K562 (cell line): ENCODE results near the gene PIGT. TPM values are rescaled to one million over a fixed set of nuclear protein-coding genes. Genes with fewer than 3 reads are reported as not detected.
A peak's percentile ranks its signal among the peaks of the same experiment; 100 is the strongest.

ENCODE experiments used
- ARID4B ChIP-seq: sonication (generic); formaldehyde crosslinking; IDR thresholded peaks from 2 replicates; pipeline ENCODE4 v1.8.0; 2022; ENCODE audit warnings: mild to moderate bottlenecking, missing genetic modification reagents
- CTBP1 ChIP-seq: fragments of 450-650 bp; IDR thresholded peaks from 2 replicates; pipeline ENCODE4 v1.6.1; 2016; ENCODE audit warnings: borderline replicate concordance
- ELF1 ChIP-seq: fragments of 200-800 bp; sonication (Bioruptor generic); IDR thresholded peaks from 2 replicates; pipeline ENCODE4 v1.6.1; 2016; ENCODE audit warnings: missing genetic modification characterization, missing compliant biosample characterization
- ETV5 ChIP-seq: sonication (generic); formaldehyde crosslinking; IDR thresholded peaks from 2 replicates; pipeline ENCODE4 v1.4.0; 2020; ENCODE audit warnings: low read depth, mild to moderate bottlenecking, missing genetic modification reagents
- GABPA ChIP-seq: fragments of 200-800 bp; sonication (Bioruptor generic); conservative IDR thresholded peaks from 2 replicates; pipeline ENCODE4 v1.6.1; 2016; ENCODE audit warnings: low read depth, missing genetic modification characterization, missing compliant biosample characterization
- GABPB1 ChIP-seq: sonication (generic); formaldehyde crosslinking; IDR thresholded peaks from 2 replicates; pipeline ENCODE4 v1.8.0; 2022; ENCODE audit warnings: mild to moderate bottlenecking, missing genetic modification reagents
- HINFP ChIP-seq: fragments of 450-650 bp; conservative IDR thresholded peaks from 2 replicates; pipeline ENCODE4 v1.6.1; 2016; ENCODE audit warnings: missing genetic modification characterization, low read depth, mild to moderate bottlenecking, control low read depth, missing compliant biosample characterization
- MEIS2 ChIP-seq: fragments of 450-650 bp; IDR thresholded peaks from 2 replicates; pipeline ENCODE4 v1.6.1; 2014; ENCODE audit warnings: mild to moderate bottlenecking; ENCODE audit not compliant: partially characterized antibody
- NCOA6 ChIP-seq: fragments of 450-650 bp; IDR thresholded peaks from 2 replicates; pipeline ENCODE4 v1.6.1; 2017; ENCODE audit warnings: mild to moderate bottlenecking
- POLR2A ChIP-seq: fragments of 450-650 bp; conservative IDR thresholded peaks from 2 replicates; pipeline ENCODE4 v1.6.1; 2016
- STAG1 ChIP-seq: sonication (generic); formaldehyde crosslinking; IDR thresholded peaks from 2 replicates; pipeline ENCODE4 v1.5.0; 2020; ENCODE audit warnings: missing genetic modification reagents, borderline replicate concordance
- TEAD1 ChIP-seq, 2 experiments: fragments of 450-650 bp in 1 of 2; sonication (generic) in 1 of 2; formaldehyde crosslinking; IDR thresholded peaks; 2 replicates each; pipeline versions ENCODE4 v1.4.0 to v1.8.0; 2020 to 2022; ENCODE audit warnings: mild to moderate bottlenecking in 2 of 2, missing genetic modification reagents in 1 of 2
- TEAD4 ChIP-seq, 2 experiments: sonication (generic) in 1 of 2; formaldehyde crosslinking in 1 of 2; IDR thresholded peaks; 2 replicates each; pipeline versions ENCODE4 v1.6.1 to v1.8.0; 2012 to 2022; ENCODE audit warnings: borderline replicate concordance in 1 of 2, inconsistent platforms in 1 of 2, low read length in 1 of 2, mild to moderate bottlenecking in 1 of 2, missing genetic modification reagents in 1 of 2
- ZNF274 ChIP-seq: IDR thresholded peaks from 2 replicates; pipeline ENCODE4 v1.6.1; 2011; ENCODE audit warnings: low read depth, mild to moderate bottlenecking, low read length, moderate library complexity, borderline replicate concordance
- polyA plus RNA-seq, 8 experiments: library from polyadenylated mRNA; depleted of rRNA in 4 of 8; stranded (reverse) in 5 of 8; unstranded in 3 of 8; fragments of >200 nt; fragmentation: Nextera tagmentation in 2 of 8; fragmentation: Illumina TruSeq in 1 of 8; extraction: Ambion mirVana in 2 of 8; extraction: Trizol in 1 of 8; gene quantifications; 2 replicates each; pipeline versions ENCODE4 v1.2.1 to v1.2.3, GENCODE V29; 2011 to 2014; ENCODE audit warnings: inconsistent platforms in 1 of 8, missing spikeins in 1 of 8
- total RNA-seq, 7 experiments: library from RNA; depleted of rRNA in 6 of 7; stranded (reverse); fragments of >200 nt in 6 of 7; fragmentation: Illumina TruSeq in 2 of 7; extraction: Trizol in 2 of 7; gene quantifications; 2 replicates each; pipeline versions ENCODE4 v1.2.1 to v1.2.3, GENCODE V29; 2011 to 2021; ENCODE audit warnings: low replicate concordance in 1 of 7
- TF ChIP-seq, protein P1 (sequence below): fragments of 200-800 bp; sonication (Bioruptor generic); IDR thresholded peaks from 2 replicates; pipeline ENCODE4 v1.6.1; 2017; ENCODE audit warnings: missing genetic modification characterization, missing compliant biosample characterization
- TF ChIP-seq, protein P2 (sequence below): fragments of 250-450 bp; sonication (Bioruptor Pico); IDR thresholded peaks from 2 replicates; pipeline ENCODE4 v1.8.0; 2022; ENCODE audit warnings: inconsistent platforms, mild to moderate bottlenecking, moderate library complexity, borderline replicate concordance

Gene PIGT
- total and polyA plus RNA-seq, 9 of the 15 experiments (the other 6 are each of a cell fraction or from before 2014, with no cell fraction given): 14.6 to 108 (median 46.9) TPM

DNA sequence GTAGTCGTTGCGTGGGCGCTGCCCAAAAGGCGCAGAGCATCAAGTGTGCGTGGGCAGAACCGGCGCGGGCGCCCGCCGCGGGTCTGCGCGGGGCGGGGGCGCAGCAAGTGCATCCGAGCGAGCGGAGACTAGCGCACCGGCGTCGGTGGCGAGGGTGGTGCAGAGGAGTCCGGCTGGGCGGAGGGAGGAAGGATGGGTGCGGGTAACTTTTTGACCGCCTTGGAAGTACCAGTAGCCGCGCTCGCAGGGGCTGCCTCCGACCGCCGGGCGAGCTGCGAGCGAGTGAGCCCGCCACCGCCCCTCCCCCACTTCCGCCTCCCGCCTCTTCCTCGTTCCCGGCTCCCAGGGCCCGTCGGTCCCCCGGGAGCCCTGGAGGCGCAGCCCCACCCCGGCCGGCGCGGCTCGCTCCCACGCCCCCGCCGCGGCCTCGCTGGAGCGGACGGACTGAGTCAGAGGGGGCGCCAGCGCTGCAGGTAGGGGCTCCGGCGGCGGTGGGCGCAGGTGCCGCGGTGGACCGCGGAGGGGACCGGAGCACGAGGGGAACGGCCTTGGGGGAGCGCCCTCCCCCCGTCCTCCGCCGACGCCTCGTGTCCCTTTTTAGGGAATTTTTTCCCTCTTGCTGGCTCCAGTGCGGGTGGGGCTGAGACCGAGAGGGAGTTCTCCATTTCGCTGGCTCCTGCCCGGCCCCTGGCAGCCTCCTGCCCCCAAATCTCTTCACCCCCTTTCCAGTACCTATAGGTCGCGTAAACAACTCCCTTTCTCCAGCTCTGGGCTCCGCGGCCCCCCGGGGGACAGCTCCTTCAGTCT is 9.5 kb upstream of the PIGT start (continued):
- TF ChIP-seq, protein P1, sequence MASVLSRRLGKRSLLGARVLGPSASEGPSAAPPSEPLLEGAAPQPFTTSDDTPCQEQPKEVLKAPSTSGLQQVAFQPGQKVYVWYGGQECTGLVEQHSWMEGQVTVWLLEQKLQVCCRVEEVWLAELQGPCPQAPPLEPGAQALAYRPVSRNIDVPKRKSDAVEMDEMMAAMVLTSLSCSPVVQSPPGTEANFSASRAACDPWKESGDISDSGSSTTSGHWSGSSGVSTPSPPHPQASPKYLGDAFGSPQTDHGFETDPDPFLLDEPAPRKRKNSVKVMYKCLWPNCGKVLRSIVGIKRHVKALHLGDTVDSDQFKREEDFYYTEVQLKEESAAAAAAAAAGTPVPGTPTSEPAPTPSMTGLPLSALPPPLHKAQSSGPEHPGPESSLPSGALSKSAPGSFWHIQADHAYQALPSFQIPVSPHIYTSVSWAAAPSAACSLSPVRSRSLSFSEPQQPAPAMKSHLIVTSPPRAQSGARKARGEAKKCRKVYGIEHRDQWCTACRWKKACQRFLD (CRISPR knock-in tag): no peak
- TF ChIP-seq ZNF274: no peak
- no peak for TF ChIP-seq TEAD1 (CRISPR knock-in tag; IDR thresholded peaks at IDR 0.05)
- TF ChIP-seq CTBP1: peak; percentile 62; the same call in 1 of the 2 replicates
- TF ChIP-seq POLR2A: 0 out of 2 replicates have a peak, but pooled peaks have one; percentile 24
- TF ChIP-seq ETV5 (CRISPR knock-in tag): peak; percentile 17; the same call in 1 of the 2 replicates
- peak; percentile 87 for TF ChIP-seq ELF1 (tag)
- peak; percentile 28; the same call in 1 of the 2 replicates for TF ChIP-seq GABPB1 (CRISPR knock-in tag)
- no peak for TF ChIP-seq MEIS2
- TF ChIP-seq, protein P2, sequence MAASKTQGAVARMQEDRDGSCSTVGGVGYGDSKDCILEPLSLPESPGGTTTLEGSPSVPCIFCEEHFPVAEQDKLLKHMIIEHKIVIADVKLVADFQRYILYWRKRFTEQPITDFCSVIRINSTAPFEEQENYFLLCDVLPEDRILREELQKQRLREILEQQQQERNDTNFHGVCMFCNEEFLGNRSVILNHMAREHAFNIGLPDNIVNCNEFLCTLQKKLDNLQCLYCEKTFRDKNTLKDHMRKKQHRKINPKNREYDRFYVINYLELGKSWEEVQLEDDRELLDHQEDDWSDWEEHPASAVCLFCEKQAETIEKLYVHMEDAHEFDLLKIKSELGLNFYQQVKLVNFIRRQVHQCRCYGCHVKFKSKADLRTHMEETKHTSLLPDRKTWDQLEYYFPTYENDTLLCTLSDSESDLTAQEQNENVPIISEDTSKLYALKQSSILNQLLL (CRISPR knock-in tag): no peak
- TF ChIP-seq ARID4B (CRISPR knock-in tag): no peak
- TF ChIP-seq GABPA (tag): peak; percentile 87
- TF ChIP-seq STAG1 (CRISPR knock-in tag): 0 out of 2 replicates have a peak, but pooled peaks have one; percentile 18
- TF ChIP-seq NCOA6: 0 out of 2 replicates have a peak, but pooled peaks have one; percentile 12
- no peak for TF ChIP-seq TEAD4 (IDR thresholded peaks at IDR 0.05; ENCODE audit: low read length)
- TF ChIP-seq TEAD4 (CRISPR knock-in tag; IDR thresholded peaks at IDR 0.05; ENCODE audit: borderline replicate concordance): peak; percentile 76; the same call in 1 of the 2 replicates
- no peak for TF ChIP-seq HINFP
